Activated naive CD8-positive, alpha-beta T cell (primary cell): ENCODE data around the gene OGFOD1.

Source experiments
- H3K27ac Mint-ChIP-seq: one replicate; pipeline ENCODE4 v1.8.0; 2021; ENCODE audit warnings: mixed read lengths
- H3K27me3 Mint-ChIP-seq: one replicate; pipeline ENCODE4 v1.8.0; 2021; ENCODE audit warnings: mixed read lengths
- H3K36me3 Mint-ChIP-seq: one replicate; pipeline ENCODE4 v1.8.0; 2021; ENCODE audit warnings: mixed read lengths
- H3K4me1 Mint-ChIP-seq: one replicate; pipeline ENCODE4 v1.8.0; 2021; ENCODE audit warnings: low read depth, mixed read lengths
- H3K4me3 Mint-ChIP-seq: one replicate; pipeline ENCODE4 v1.8.0; 2021; ENCODE audit warnings: mild to moderate bottlenecking, mixed read lengths
- H3K9me3 Mint-ChIP-seq: one replicate; pipeline ENCODE4 v1.8.0; 2021; ENCODE audit warnings: low read depth, mixed read lengths

Gene OGFOD1

GRCh38 chr16:56460101-56460500, 8.7 kb downstream of the OGFOD1 start:
- Mint-ChIP-seq H3K27me3 (no peaks in the 10 kb centered on the region), H3K36me3 (peaks cover 28% of the 10 kb centered on the region), H3K4me3 (no peak overlapping the region), H3K9me3 (no peaks in the 10 kb centered on the region), H3K4me1 (peaks cover 11% of the 10 kb centered on the region), H3K27ac (no peak overlapping the region)

GRCh38 chr16:56462064-56462796, 10.9 kb downstream of the OGFOD1 start:
- Mint-ChIP-seq H3K36me3 (peaks cover 19% of the 10 kb centered on the region), H3K27me3 (no peaks in the 10 kb centered on the region), H3K4me1 (peaks cover 3% of the 10 kb centered on the region), H3K27ac (peak overlapping the region; percentile 41), H3K4me3 (no peak overlapping the region), H3K9me3 (no peaks in the 10 kb centered on the region)

- H3K4me1 Mint-ChIP-seq: peaks cover 3% of the 10 kb centered on the region
- H3K27me3 Mint-ChIP-seq: no peaks in the 10 kb centered on the region
- no peak overlapping the region for H3K27ac Mint-ChIP-seq
- H3K9me3 Mint-ChIP-seq: no peaks in the 10 kb centered on the region
- H3K4me3 Mint-ChIP-seq: no peak overlapping the region
- H3K36me3 Mint-ChIP-seq: peaks cover 16% of the 10 kb centered on the region
These were observed 11.8 kb downstream of the OGFOD1 start for GRCh38 chr16:56463153-56463552.

- Mint-ChIP-seq H3K27ac (no peak overlapping the region), H3K27me3 (no peaks in the 10 kb centered on the region), H3K9me3 (no peaks in the 10 kb centered on the region), H3K4me3 (no peak overlapping the region), H3K4me1 (peaks cover 3% of the 10 kb centered on the region), H3K36me3 (peaks cover 18% of the 10 kb centered on the region)
These were observed 15.0 kb downstream of the OGFOD1 start for GRCh38 chr16:56466344-56466743.

GRCh38 chr16:56468800-56469199, 17.4 kb downstream of the OGFOD1 start:
- H3K9me3 Mint-ChIP-seq: no peaks in the 10 kb centered on the region
- no peak overlapping the region for H3K4me3 Mint-ChIP-seq
- no peaks in the 10 kb centered on the region for H3K27me3 Mint-ChIP-seq
- no peak overlapping the region for H3K27ac Mint-ChIP-seq
- peaks cover 15% of the 10 kb centered on the region for H3K36me3 Mint-ChIP-seq
- peaks cover 3% of the 10 kb centered on the region for H3K4me1 Mint-ChIP-seq

- H3K4me3 Mint-ChIP-seq: no peak overlapping the region
- no peaks in the 10 kb centered on the region for H3K4me1 Mint-ChIP-seq
- H3K27ac Mint-ChIP-seq: no peak overlapping the region
- peaks cover 7% of the 10 kb centered on the region for H3K36me3 Mint-ChIP-seq
- H3K27me3 Mint-ChIP-seq: no peaks in the 10 kb centered on the region
- H3K9me3 Mint-ChIP-seq: no peaks in the 10 kb centered on the region
These were observed 18.4 kb downstream of the OGFOD1 start for GRCh38 chr16:56469748-56470147.

GRCh38 chr16:56470232-56470631, 18.9 kb downstream of the OGFOD1 start:
- Mint-ChIP-seq H3K4me3 (no peak overlapping the region), H3K27ac (peak overlapping the region; percentile 10)

GRCh38 chr16:56470666-56471065, 19.3 kb downstream of the OGFOD1 start:
- no peak overlapping the region for H3K27ac Mint-ChIP-seq
- no peaks in the 10 kb centered on the region for H3K27me3 Mint-ChIP-seq
- no peak overlapping the region for H3K4me3 Mint-ChIP-seq
- H3K36me3 Mint-ChIP-seq: peaks cover 8% of the 10 kb centered on the region
- H3K4me1 Mint-ChIP-seq: no peaks in the 10 kb centered on the region
- H3K9me3 Mint-ChIP-seq: no peaks in the 10 kb centered on the region

More at GRCh38 chr16:56470232-56470631, 18.9 kb downstream of the OGFOD1 start:
- H3K9me3 Mint-ChIP-seq: no peaks in the 10 kb centered on the region
- H3K27me3 Mint-ChIP-seq: no peaks in the 10 kb centered on the region
- H3K4me1 Mint-ChIP-seq: no peaks in the 10 kb centered on the region
- peaks cover 9% of the 10 kb centered on the region for H3K36me3 Mint-ChIP-seq

- Mint-ChIP-seq H3K4me3 (no peak overlapping the region), H3K36me3 (peaks cover 17% of the 10 kb centered on the region), H3K27ac (peak overlapping the region; percentile 42), H3K4me1 (peaks cover 13% of the 10 kb centered on the region), H3K27me3 (no peaks in the 10 kb centered on the region), H3K9me3 (no peaks in the 10 kb centered on the region)
These were observed 23.8 kb downstream of the OGFOD1 start for GRCh38 chr16:56475201-56475600.

- peak overlapping the region; percentile 20 for H3K4me3 Mint-ChIP-seq
- H3K27ac Mint-ChIP-seq: peak overlapping the region; percentile 81
- peaks cover 13% of the 10 kb centered on the region for H3K4me1 Mint-ChIP-seq
- no peaks in the 10 kb centered on the region for H3K27me3 Mint-ChIP-seq
- peaks cover 17% of the 10 kb centered on the region for H3K36me3 Mint-ChIP-seq
- H3K9me3 Mint-ChIP-seq: no peaks in the 10 kb centered on the region
These were observed 25.9 kb downstream of the OGFOD1 start for GRCh38 chr16:56477096-56477878.

- Mint-ChIP-seq H3K27me3 (no peaks in the 10 kb centered on the region), H3K36me3 (peaks cover 17% of the 10 kb centered on the region), H3K27ac (no peak overlapping the region)
These were observed 27.1 kb downstream of the OGFOD1 start for GRCh38 chr16:56478281-56479049.

GRCh38 chr16:56479469-56479868, 28.1 kb downstream of the OGFOD1 start:
- H3K9me3 Mint-ChIP-seq: no peaks in the 10 kb centered on the region
- no peak overlapping the region for H3K4me3 Mint-ChIP-seq
- H3K4me1 Mint-ChIP-seq: peaks cover 13% of the 10 kb centered on the region
- no peaks in the 10 kb centered on the region for H3K27me3 Mint-ChIP-seq
- peaks cover 17% of the 10 kb centered on the region for H3K36me3 Mint-ChIP-seq
- peak overlapping the region; percentile 72 for H3K27ac Mint-ChIP-seq

More at GRCh38 chr16:56478281-56479049, 27.1 kb downstream of the OGFOD1 start:
- H3K4me3 Mint-ChIP-seq: no peak overlapping the region
- H3K9me3 Mint-ChIP-seq: no peaks in the 10 kb centered on the region
- peaks cover 13% of the 10 kb centered on the region for H3K4me1 Mint-ChIP-seq

- Mint-ChIP-seq H3K9me3 (no peaks in the 10 kb centered on the region), H3K27me3 (no peaks in the 10 kb centered on the region), H3K27ac (peak overlapping the region; percentile 61), H3K4me1 (peaks cover 13% of the 10 kb centered on the region), H3K36me3 (peaks cover 16% of the 10 kb centered on the region), H3K4me3 (no peak overlapping the region)
These were observed 29.6 kb downstream of the OGFOD1 start for GRCh38 chr16:56480776-56481467.

- Mint-ChIP-seq H3K9me3 (no peaks in the 10 kb centered on the region), H3K4me3 (no peak overlapping the region), H3K4me1 (peaks cover 11% of the 10 kb centered on the region), H3K27me3 (no peaks in the 10 kb centered on the region), H3K27ac (peak overlapping the region; percentile 3), H3K36me3 (peaks cover 16% of the 10 kb centered on the region)
These were observed 30.2 kb downstream of the OGFOD1 start for GRCh38 chr16:56481468-56482122.
